Heart left ventricle (tissue), 13 donors: ENCODE results near the gene AMBP.

Experiments
- POLR2A ChIP-seq, 2 donors: fragments of 450-650 bp; IDR thresholded peaks; one replicate each; pipeline ENCODE4 v1.6.1; 2017; ENCODE audit warnings: antibody characterized with exemption in 2 of 2, mild to moderate bottlenecking in 2 of 2, moderate library complexity in 2 of 2
- TF ChIP-seq, protein P1 (sequence below), 12 donors: fragments of 200-600 bp; sonication (generic) in 4 of 12; IDR thresholded peaks; one replicate each; pipeline versions ENCODE4 v1.5.0 to v1.8.0; 2018 to 2022; ENCODE audit warnings: antibody characterized with exemption in 12 of 12, mild to moderate bottlenecking in 5 of 12
- donor health status: ischemic (EF 13 %, LVEDD 7.1; RV severe dilation, severe dysfunction).
- donor health status: DM: no; HTN: yes; CAD: no.
- donor health status: DM: no; HTN: no; CAD: no.
- donor health status: ischemic (EF 25% LVEDD 6.9; RV normal size, moderate dysfunction).
- donor health status: ischemic (EF 25% LVEDD 5.7; RV mildly dilated, moderate dysfunction).
- donor health status: ischemic (EF 35%, LVEDD 5.7; RV mildly dilated, moderate dysfunction).
- donor health status: nonischemic (EF 11% LVEDD 7.7; RV severe dilation, severe dysfunction).
- donor health status: DM: yes; HTN: yes; CAD: no.
- donor health status: PGD.
- donor health status: ischemic (EF 29% LVEDD 5.4; RV normal size, mild dysfunction).
- donor health status: nonischemic (EF 23%, LVEDD 6.1; RV moderate dilation, normal function).

GRCh38 chr9:114083666-114084065 is 5.6 kb upstream of the AMBP start:
- TF ChIP-seq, protein P1, sequence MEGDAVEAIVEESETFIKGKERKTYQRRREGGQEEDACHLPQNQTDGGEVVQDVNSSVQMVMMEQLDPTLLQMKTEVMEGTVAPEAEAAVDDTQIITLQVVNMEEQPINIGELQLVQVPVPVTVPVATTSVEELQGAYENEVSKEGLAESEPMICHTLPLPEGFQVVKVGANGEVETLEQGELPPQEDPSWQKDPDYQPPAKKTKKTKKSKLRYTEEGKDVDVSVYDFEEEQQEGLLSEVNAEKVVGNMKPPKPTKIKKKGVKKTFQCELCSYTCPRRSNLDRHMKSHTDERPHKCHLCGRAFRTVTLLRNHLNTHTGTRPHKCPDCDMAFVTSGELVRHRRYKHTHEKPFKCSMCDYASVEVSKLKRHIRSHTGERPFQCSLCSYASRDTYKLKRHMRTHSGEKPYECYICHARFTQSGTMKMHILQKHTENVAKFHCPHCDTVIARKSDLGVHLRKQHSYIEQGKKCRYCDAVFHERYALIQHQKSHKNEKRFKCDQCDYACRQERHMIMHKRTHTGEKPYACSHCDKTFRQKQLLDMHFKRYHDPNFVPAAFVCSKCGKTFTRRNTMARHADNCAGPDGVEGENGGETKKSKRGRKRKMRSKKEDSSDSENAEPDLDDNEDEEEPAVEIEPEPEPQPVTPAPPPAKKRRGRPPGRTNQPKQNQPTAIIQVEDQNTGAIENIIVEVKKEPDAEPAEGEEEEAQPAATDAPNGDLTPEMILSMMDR (IDR thresholded peaks at IDR 0.05): no peak
- no peak for TF ChIP-seq POLR2A (IDR thresholded peaks at IDR 0.05)
